Measurements from ENCODE around the gene FIG4.
A peak's percentile ranks its signal among the peaks of the same experiment; 100 is the strongest.

The FIG4 gene

GRCh38 chr6:109760208-109760607 is 69.1 kb downstream of the FIG4 start:
- no peak for DNase-seq (ENCODE audit: low spot score)

- DNase-seq (ENCODE audit: low spot score): no peak
Measured at GRCh38 chr6:109762166-109762565, 71.1 kb downstream of the FIG4 start.

- no peak for DNase-seq (ENCODE audit: low spot score)
Measured at GRCh38 chr6:109762769-109763441, 71.8 kb downstream of the FIG4 start.

- DNase-seq (ENCODE audit: low spot score): no peak
Measured at GRCh38 chr6:109766167-109766566, 75.1 kb downstream of the FIG4 start.

GRCh38 chr6:109767961-109768360 is 76.9 kb downstream of the FIG4 start:
- no peak for DNase-seq (ENCODE audit: low spot score)

- DNase-seq (ENCODE audit: low spot score): no peak
Measured at GRCh38 chr6:109768485-109768884, 77.4 kb downstream of the FIG4 start.

GRCh38 chr6:109769213-109769612 is 78.1 kb downstream of the FIG4 start:
- peak; percentile 8 for DNase-seq (ENCODE audit: low spot score)

- DNase-seq (ENCODE audit: low spot score): no peak
Measured at GRCh38 chr6:109770047-109770446, 79.0 kb downstream of the FIG4 start.

GRCh38 chr6:109770779-109771178 is 79.7 kb downstream of the FIG4 start:
- peak; percentile 25 for DNase-seq (ENCODE audit: low spot score)

GRCh38 chr6:109771939-109772755 is 81.1 kb downstream of the FIG4 start:
- peak; percentile 31 for DNase-seq (ENCODE audit: low spot score)

GRCh38 chr6:109772883-109773431 is 81.9 kb downstream of the FIG4 start:
- no peak for DNase-seq (ENCODE audit: low spot score)

GRCh38 chr6:109781001-109781400 is 89.9 kb downstream of the FIG4 start:
- no peak for DNase-seq (ENCODE audit: low spot score)

GRCh38 chr6:109782491-109782999 is 91.4 kb downstream of the FIG4 start:
- DNase-seq (ENCODE audit: low spot score): no peak

- DNase-seq (ENCODE audit: low spot score): peak; percentile 15
Measured at GRCh38 chr6:109783250-109783986, 92.3 kb downstream of the FIG4 start.

- no peak for DNase-seq (ENCODE audit: low spot score)
Measured at GRCh38 chr6:109787312-109787711, 96.2 kb downstream of the FIG4 start.

GRCh38 chr6:109788687-109789086 is 97.6 kb downstream of the FIG4 start:
- DNase-seq (ENCODE audit: low spot score): no peak

GRCh38 chr6:109790131-109790530 is 99.0 kb downstream of the FIG4 start:
- DNase-seq (ENCODE audit: low spot score): no peak

- DNase-seq (ENCODE audit: low spot score): no peak
Measured at GRCh38 chr6:109791301-109791700, 100.2 kb downstream of the FIG4 start.

- DNase-seq (ENCODE audit: low spot score): no peak
Measured at GRCh38 chr6:109793021-109793420, 101.9 kb downstream of the FIG4 start.

GRCh38 chr6:109793792-109794191 is 102.7 kb downstream of the FIG4 start:
- peak; percentile 51 for DNase-seq (ENCODE audit: low spot score)

- DNase-seq (ENCODE audit: low spot score): no peak
Measured at GRCh38 chr6:109794201-109794923, 103.3 kb downstream of the FIG4 start.
